B cell (primary cell): ENCODE data around the gene RANBP9.

Experiments used
- CTCF ChIP-seq: fragments of 200-600 bp; IDR thresholded peaks from one replicate; pipeline ENCODE4 v1.8.0; 2022; ENCODE audit warnings: antibody characterized with exemption, mild to moderate bottlenecking
- EZH2 ChIP-seq: IDR thresholded peaks from 2 replicates; pipeline ENCODE4 v1.6.1; 2012; ENCODE audit warnings: borderline replicate concordance, low read depth, mild to moderate bottlenecking, moderate library complexity, low read length; ENCODE audit not compliant: insufficient read depth, poor library complexity, severe bottlenecking

- TF ChIP-seq CTCF (no peak), EZH2 (no peak)
Measured at GRCh38 chr6:13630499-13630898, 81.1 kb downstream of the RANBP9 start.
